Measurements from ENCODE around the gene NRCAM. TPM values are rescaled to one million over a fixed set of nuclear protein-coding genes. Genes with fewer than 3 reads are reported as not detected.

NRCAM gene
- total and polyA plus RNA-seq, 2 of the 8 experiments (the other 6 are each of a cell fraction or from before 2014, with no cell fraction given) = 2.7 to 3.8 TPM

GRCh38 chr7:108293149-108293612 is 163.1 kb downstream of the NRCAM start:
- 88% methylated on average over 7 of the region's 7 CpGs; no CpG with 5 or more reads in 1 of the 2 experiments for WGBS, 2 experiments (ENCODE audit: extremely low coverage in 1 of 2, insufficient coverage in 1 of 2, insufficient read length in 1 of 2, insufficient replicate concordance in 2 of 2, low coverage in 1 of 2, low lambda C conversion rate in 2 of 2, missing lambda C conversion rate in 1 of 2)
- no peak for FAIRE-seq
- Histone ChIP-seq H2AK5ac (ENCODE audit: low read depth, low read length) (no peak overlapping the region), H3K4me3 (ENCODE audit: extremely low read depth in 1 of 4, insufficient read depth in 2 of 4, low read depth in 3 of 4, low read length in 4 of 4) (no peak overlapping the region), H2BK5ac (ENCODE audit: low read depth, low read length) (no peak overlapping the region), H3K27ac (ENCODE audit: low read depth, low read length) (no peak overlapping the region), H2AFZ (ENCODE audit: low read length) (no peak overlapping the region), H3K14ac (ENCODE audit: insufficient read length) (no peak overlapping the region), H3K23me2 (ENCODE audit: low read depth, low read length) (no peaks in the 10 kb centered on the region), H3K79me2 (ENCODE audit: control insufficient read depth in 1 of 2, insufficient read depth in 2 of 2, low read length in 2 of 2) (no peaks in the 10 kb centered on the region), H3K23ac (ENCODE audit: insufficient read length) (no peak overlapping the region), H4K8ac (ENCODE audit: extremely low read depth, insufficient read depth, low read length) (no peak overlapping the region), H4K5ac (ENCODE audit: insufficient read length, low read depth, low read length) (no peak overlapping the region), H4K91ac (replicated peaks; ENCODE audit: insufficient read length, low read length) (no peak overlapping the region), H3K9ac (replicated peaks in 1 of 4; ENCODE audit: extremely low read depth in 1 of 4, low read depth in 3 of 4, low read length in 3 of 4) (no peak overlapping the region), H3K4me2 (ENCODE audit: insufficient read depth in 1 of 2, low read depth in 2 of 2, low read length in 2 of 2) (no peak overlapping the region), H3K27me3 (replicated peaks in 1 of 4; ENCODE audit: control insufficient read depth in 3 of 4, extremely low read depth in 1 of 4, insufficient read depth in 3 of 4, low read length in 3 of 4) (no peaks in the 10 kb centered on the region), H3K4me1 (replicated peaks in 1 of 4; ENCODE audit: control insufficient read depth in 3 of 4, insufficient read depth in 4 of 4, low read length in 3 of 4) (peaks cover 0 to 5% (median 0%) of the 10 kb centered on the region in 4 experiments; a peak in 1 of 7 replicates), H4K20me1 (replicated peaks in 1 of 2; ENCODE audit: control insufficient read depth in 1 of 2, insufficient read depth in 2 of 2, low read length in 2 of 2) (no peaks in the 10 kb centered on the region), H2BK20ac (ENCODE audit: low read length) (no peak overlapping the region), H2BK15ac (ENCODE audit: low read length) (no peak overlapping the region), H3K36me3 (ENCODE audit: control insufficient read depth in 2 of 4, insufficient read depth in 4 of 4, low read length in 3 of 4) (no peaks in the 10 kb centered on the region), H2BK12ac (ENCODE audit: low read depth, low read length) (no peak overlapping the region), H3K56ac (replicated peaks; ENCODE audit: insufficient read length, low read depth, low read length) (no peak overlapping the region), H3K4ac (replicated peaks; ENCODE audit: insufficient read length, low read depth, low read length) (no peak overlapping the region), H3K79me1 (ENCODE audit: low read depth, low read length) (no peaks in the 10 kb centered on the region), H2BK120ac (replicated peaks; ENCODE audit: low read depth, low read length) (no peak overlapping the region), H3K9me3 (ENCODE audit: insufficient read depth in 2 of 2, low read depth in 1 of 2, low read length in 1 of 2) (no peaks in the 10 kb centered on the region), H3K18ac (ENCODE audit: extremely low read depth, low read length) (no peak overlapping the region)
- ChIA-PET CTCF (ENCODE audit: partially characterized antibody) (interaction anchor here (2.3 kb wide), 1 partner anchor 161 kb away, joined by 6 read pairs; no protein-coding TSS in a partner anchor), POLR2A (ENCODE audit: partially characterized antibody) (no interaction called here)
- TF ChIP-seq SP4 (IDR thresholded peaks at IDR 0.05; ENCODE audit: low read length) (no peak), FOSL1 (IDR thresholded peaks at IDR 0.05; ENCODE audit: insufficient read depth, low read depth, low read length) (no peak)
- no peak for DNase-seq (ENCODE audit: low read depth in 1 of 2, low spot score in 2 of 2)

All from H1 (cell line).